SK-N-MC (cell line): ENCODE data around the gene ZBED1.

Experiments
- DNase-seq: peaks from one replicate; pipeline ENCODE4 v3.0.0-alpha.2; 2011; ENCODE audit warnings: low read depth, low spot score
- H3K27ac ChIP-seq: fragments of 200-600 bp; sonication (generic); 2 replicates; pipeline ENCODE4 v1.5.1; 2016; ENCODE audit warnings: mixed run types
- H3K36me3 ChIP-seq: fragments of 200-600 bp; sonication (generic); 2 replicates; pipeline ENCODE4 v1.6.1; 2017; ENCODE audit warnings: antibody characterized with exemption, low read length, mixed read lengths; ENCODE audit not compliant: insufficient read depth
- H3K4me3 ChIP-seq: fragments of 200-600 bp; sonication (generic); 2 replicates; pipeline ENCODE4 v1.5.1; 2016
- H3K9ac ChIP-seq: fragments of 200-600 bp; sonication (generic); 2 replicates; pipeline ENCODE4 v1.8.0; 2017; ENCODE audit warnings: mixed run types, mixed read lengths; ENCODE audit not compliant: insufficient read length
- H3K9me3 ChIP-seq: fragments of 200-600 bp; sonication (generic); 2 replicates; pipeline ENCODE4 v1.6.1; 2017; ENCODE audit warnings: low read depth, mild to moderate bottlenecking, antibody characterized with exemption, low read length, moderate library complexity, mixed read lengths
- EZH2 ChIP-seq: fragments of 200-600 bp; sonication (generic); IDR thresholded peaks from one replicate; pipeline ENCODE4 v1.6.1; 2017; ENCODE audit warnings: antibody characterized with exemption
- FOXP2 ChIP-seq: optimal IDR thresholded peaks from 2 replicates; pipeline ENCODE3; 2011; ENCODE audit warnings: mild to moderate bottlenecking, moderate library complexity; ENCODE audit not compliant: insufficient read depth; ENCODE audit errors: extremely low read length, control extremely low read depth
- POLR2AphosphoS5 ChIP-seq: IDR thresholded peaks from 2 replicates; pipeline ENCODE4 v1.6.1; 2012; ENCODE audit warnings: mild to moderate bottlenecking, low read depth, low read length, borderline replicate concordance

Gene ZBED1

DNA sequence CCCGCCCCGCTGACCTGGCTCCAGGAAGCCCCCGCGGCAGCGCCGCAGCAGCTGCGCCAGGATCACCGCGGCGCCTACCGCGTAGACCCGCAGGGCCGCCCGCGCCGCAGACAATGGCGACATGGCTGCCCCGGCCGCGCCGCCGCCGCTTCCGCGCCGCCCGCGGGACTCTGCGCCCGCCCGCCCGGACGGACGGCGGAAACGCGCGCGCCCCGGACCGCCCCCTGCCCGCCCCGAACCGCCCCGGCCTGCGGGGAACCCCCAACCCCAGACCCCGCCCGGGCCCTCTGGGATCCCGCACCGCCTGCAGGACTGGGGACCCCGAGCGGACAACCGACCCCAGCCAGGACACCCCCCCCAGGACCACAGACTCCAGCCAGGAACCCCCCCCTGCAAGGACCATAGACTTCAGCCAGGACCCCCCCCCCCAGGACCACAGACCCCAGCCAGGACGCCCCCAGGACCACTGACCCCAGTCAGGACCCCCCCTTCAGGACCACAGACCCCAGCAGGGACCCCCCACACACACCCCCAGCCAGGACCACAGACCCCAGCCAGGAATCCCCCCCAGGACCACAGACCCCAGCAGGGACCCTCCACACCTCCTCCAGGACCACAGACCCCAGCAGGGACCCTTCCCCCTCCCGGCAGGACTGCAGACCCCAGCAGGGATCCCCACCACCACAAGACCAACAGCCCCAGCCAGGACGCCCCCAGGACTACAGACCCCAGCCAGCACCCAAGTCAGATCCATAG is at the start of gene ZBED1, which contains the start of gene DHRSX:
ZBED1 (minus strand) TSS at position 174 of the 756 bp plus-strand sequence. CDS start 10,257 bp downstream, outside the sequence.
DHRSX (minus strand) TSS at position 174 of the 756 bp plus-strand sequence; CDS start at position 123, 51 bp downstream.
- peak within 1 kb of the TSS; percentile 54; the same call in 1 of the 2 replicates for H3K27ac ChIP-seq
- H3K9me3 ChIP-seq, result no peaks in the 10 kb centered on the region
- no peak for DNase-seq
- no peak for TF ChIP-seq POLR2AphosphoS5
- TF ChIP-seq FOXP2, result no peak
- H3K36me3 ChIP-seq, result peaks cover 6% of the 10 kb centered on the region; the same call in 1 of the 2 replicates
- H3K4me3 ChIP-seq, result peak within 1 kb of the TSS; percentile 90
- H3K9ac ChIP-seq, result peak within 1 kb of the TSS; percentile 86

DNA sequence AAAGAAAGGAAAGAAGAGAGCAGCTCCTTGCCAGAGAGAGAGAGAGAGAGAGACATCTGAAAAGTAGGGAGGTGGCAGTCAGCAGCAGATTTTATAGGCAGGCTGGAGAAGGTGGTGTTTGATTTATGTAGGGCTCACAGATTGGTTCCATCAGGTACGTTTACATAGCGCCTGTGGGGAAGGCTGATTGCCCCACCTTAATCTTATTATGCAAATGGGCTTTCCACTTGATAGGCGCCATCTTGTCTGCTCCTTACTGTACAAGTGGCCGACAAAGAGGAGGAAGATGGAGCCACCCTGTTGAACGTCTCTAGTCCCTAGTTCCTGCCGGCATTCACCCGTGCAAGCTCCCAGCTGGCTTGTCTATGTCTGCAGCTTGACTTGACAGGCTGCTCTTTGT is 49.1 kb upstream of the ZBED1 start:
- H3K36me3 ChIP-seq, result no peaks in the 10 kb centered on the region
- no peak overlapping the region for H3K27ac ChIP-seq
- no peaks in the 10 kb centered on the region for H3K9me3 ChIP-seq
- peak overlapping the region; percentile 11; the same call in 1 of the 2 replicates for H3K4me3 ChIP-seq
- H3K9ac ChIP-seq, result no peak overlapping the region
- DNase-seq, result no peak
- no peak for TF ChIP-seq FOXP2
- TF ChIP-seq POLR2AphosphoS5, result no peak
- TF ChIP-seq EZH2, result no peak

- no peak for DNase-seq
- Histone ChIP-seq H3K9me3 (no peaks in the 10 kb centered on the region), H3K36me3 (no peaks in the 10 kb centered on the region), H3K9ac (no peak overlapping the region), H3K4me3 (no peak overlapping the region), H3K27ac (no peak overlapping the region)
- TF ChIP-seq POLR2AphosphoS5 (no peak), FOXP2 (no peak), EZH2 (no peak)
Observed at GRCh38 chrX:2548711-2549423, 48.1 kb upstream of the ZBED1 start.

DNA sequence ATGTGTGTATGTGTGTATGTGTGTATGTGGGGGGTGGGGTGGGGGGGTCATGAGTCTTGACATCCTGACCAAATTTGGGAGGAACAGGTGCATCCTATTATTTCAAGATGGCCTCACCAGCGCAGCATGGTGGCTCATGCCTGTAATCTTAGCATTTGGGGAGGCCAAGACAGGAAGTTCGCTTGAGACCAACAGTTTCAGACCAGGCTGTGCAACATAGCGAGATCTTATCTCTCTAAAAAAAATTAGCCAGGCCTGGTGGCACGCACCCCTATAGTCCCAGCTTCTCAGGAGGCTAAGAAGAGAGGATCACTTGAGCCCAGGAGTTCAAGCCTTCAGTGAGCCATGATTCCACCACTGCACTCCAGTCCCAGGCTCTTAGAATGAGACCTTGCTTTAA is 47.0 kb upstream of the ZBED1 start:
- H3K27ac ChIP-seq, result no peak overlapping the region
- no peak for DNase-seq
- H3K4me3 ChIP-seq, result no peak overlapping the region
- no peak overlapping the region for H3K9ac ChIP-seq
- no peaks in the 10 kb centered on the region for H3K9me3 ChIP-seq
- no peak for TF ChIP-seq FOXP2
- no peak for TF ChIP-seq POLR2AphosphoS5
- no peak for TF ChIP-seq EZH2
- no peaks in the 10 kb centered on the region for H3K36me3 ChIP-seq

- Histone ChIP-seq H3K9ac (no peak overlapping the region), H3K9me3 (no peaks in the 10 kb centered on the region), H3K4me3 (no peak overlapping the region), H3K36me3 (no peaks in the 10 kb centered on the region), H3K27ac (no peak overlapping the region)
- no peak for DNase-seq
- TF ChIP-seq FOXP2 (no peak), POLR2AphosphoS5 (no peak), EZH2 (no peak)
Observed at GRCh38 chrX:2546496-2546895, 45.7 kb upstream of the ZBED1 start.

DNA sequence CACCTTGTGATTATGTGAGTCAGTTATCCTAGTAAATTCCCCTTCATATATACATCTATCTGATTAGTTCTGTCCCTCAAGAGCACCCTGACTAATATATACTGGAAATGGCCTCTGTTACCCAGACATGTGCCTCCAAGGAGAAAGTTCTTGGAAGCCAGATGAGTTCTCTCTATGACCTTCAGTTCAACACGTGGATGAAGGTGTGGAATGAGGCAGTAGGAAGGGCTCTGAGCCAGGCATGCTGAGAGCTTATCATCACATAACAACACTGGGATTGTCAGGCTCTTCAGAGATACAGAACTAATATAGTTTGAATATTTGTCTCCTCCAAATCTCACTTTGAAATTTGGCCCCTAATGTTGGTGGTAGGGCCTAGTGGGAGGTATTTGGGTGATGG is 44.4 kb upstream of the ZBED1 start:
- no peak overlapping the region for H3K27ac ChIP-seq
- H3K9me3 ChIP-seq, result no peaks in the 10 kb centered on the region
- H3K36me3 ChIP-seq, result no peaks in the 10 kb centered on the region
- DNase-seq, result no peak
- TF ChIP-seq EZH2 (no peak), POLR2AphosphoS5 (no peak), FOXP2 (no peak)
- no peak overlapping the region for H3K4me3 ChIP-seq
- H3K9ac ChIP-seq, result no peak overlapping the region

DNA sequence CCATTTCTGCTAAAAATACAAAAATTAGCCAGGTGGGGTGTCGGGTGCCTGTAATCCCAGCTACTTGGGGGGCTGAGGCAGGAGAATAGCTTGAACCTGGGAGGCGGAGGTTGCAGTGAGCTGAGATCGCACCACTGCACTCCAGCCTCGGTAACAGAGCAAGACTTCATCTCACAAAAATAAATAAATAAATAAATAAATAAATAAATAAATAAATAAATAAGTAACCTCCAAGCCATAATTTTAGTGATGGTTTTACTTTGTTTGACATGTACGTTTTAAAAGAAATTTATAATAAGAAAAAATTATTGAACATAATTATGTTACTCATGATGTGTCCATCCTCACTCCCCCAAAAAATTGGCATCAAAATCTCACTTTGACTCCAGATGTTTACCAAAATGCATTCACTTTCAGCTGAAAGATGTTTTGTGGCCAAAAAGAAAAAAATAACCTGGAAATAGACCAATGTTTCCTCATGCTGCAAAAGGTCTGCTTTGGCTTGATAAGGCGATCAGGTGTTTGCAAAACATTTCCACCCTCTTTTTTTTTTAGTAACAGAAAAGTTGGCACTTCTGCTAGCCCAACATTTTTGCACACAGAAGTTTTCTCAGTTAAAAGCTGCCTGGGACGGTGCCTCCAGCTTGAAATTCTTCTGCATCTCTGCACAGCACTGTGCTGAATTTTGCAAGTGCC is 42.2 kb upstream of the ZBED1 start:
- Histone ChIP-seq H3K9me3 (no peaks in the 10 kb centered on the region), H3K4me3 (no peak overlapping the region), H3K9ac (no peak overlapping the region), H3K36me3 (no peaks in the 10 kb centered on the region), H3K27ac (no peak overlapping the region)
- no peak for TF ChIP-seq EZH2
- TF ChIP-seq FOXP2, result no peak
- TF ChIP-seq POLR2AphosphoS5, result no peak
- no peak for DNase-seq

- H3K36me3 ChIP-seq, result no peaks in the 10 kb centered on the region
- no peak overlapping the region for H3K27ac ChIP-seq
- no peak overlapping the region for H3K9ac ChIP-seq
- no peak overlapping the region for H3K4me3 ChIP-seq
- TF ChIP-seq EZH2 (no peak), POLR2AphosphoS5 (no peak), FOXP2 (no peak)
- H3K9me3 ChIP-seq, result no peaks in the 10 kb centered on the region
- DNase-seq, result no peak
Observed at GRCh38 chrX:2541603-2542002, 40.8 kb upstream of the ZBED1 start.
